Measurements from ENCODE around the gene FOXQ1.

DNA sequence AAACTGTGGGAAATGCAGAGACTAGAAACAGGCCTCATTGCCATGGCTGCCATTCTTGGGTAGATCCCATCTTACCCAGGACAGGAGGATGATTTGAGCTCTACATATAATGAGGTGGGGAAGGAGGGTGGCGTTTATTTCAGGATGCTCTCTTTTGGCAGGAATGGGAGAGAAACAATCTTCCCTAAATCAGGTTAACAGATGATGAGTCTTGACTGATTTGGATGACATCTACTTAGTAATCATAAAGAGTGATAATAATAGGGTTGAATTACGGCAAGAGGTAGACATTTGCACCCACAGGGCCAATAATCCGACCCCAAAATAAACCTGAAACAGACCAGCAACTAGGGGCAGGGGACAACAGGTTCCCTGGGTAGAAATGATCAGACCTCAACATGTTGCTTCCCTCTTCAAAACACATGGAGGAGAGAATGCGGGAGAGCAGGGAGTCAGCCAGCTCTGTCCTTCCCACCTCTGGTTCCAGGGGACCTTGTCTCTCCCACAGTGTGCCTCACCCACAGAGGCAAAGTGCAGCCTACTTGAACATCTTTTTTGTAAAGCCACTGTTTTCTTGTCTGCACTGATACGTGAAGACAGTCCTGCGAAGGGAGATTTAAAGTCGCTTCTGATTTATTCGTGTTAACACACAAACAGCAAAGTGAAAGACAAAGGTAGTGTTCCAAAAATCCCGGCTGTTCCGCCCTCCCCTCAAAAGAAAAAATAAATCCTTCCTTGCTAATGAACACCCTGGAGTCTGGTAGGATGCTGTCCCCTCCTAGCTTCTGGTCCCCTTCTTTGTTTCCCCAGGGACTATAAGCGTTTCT lies 3.9 kb downstream of the FOXQ1 start:
- TF ChIP-seq SMARCA5 (IDR thresholded peaks at IDR 0.05): no peak
- no peak for TF ChIP-seq EZH2 (IDR thresholded peaks at IDR 0.05; ENCODE audit: borderline replicate concordance, control insufficient read depth, low read depth, low read length)
- TF ChIP-seq SIN3A (IDR thresholded peaks at IDR 0.05; ENCODE audit: low read depth, low read length): no peak
- no peak for TF ChIP-seq ZNF384 (IDR thresholded peaks at IDR 0.05; ENCODE audit: borderline replicate concordance, low read depth, low read length)
- TF ChIP-seq CHD4 (IDR thresholded peaks at IDR 0.05): no peak
- TF ChIP-seq CTCF (IDR thresholded peaks at IDR 0.05 in 2 of 3, conservative IDR thresholded peaks at IDR 0.05 in 1 of 3; ENCODE audit: control insufficient read depth in 2 of 3, extremely low read depth in 1 of 3, insufficient read depth in 1 of 3, low read depth in 3 of 3, low read length in 3 of 3): no peak
- TF ChIP-seq ZNF274 (IDR thresholded peaks at IDR 0.05; ENCODE audit: insufficient read depth, insufficient read length): no peak
- TF ChIP-seq TCF12 (IDR thresholded peaks at IDR 0.05; ENCODE audit: low read depth, low read length): no peak
- no peak for TF ChIP-seq ZNF207 (IDR thresholded peaks at IDR 0.05; ENCODE audit: borderline replicate concordance)
- TF ChIP-seq SIX5 (IDR thresholded peaks at IDR 0.05; ENCODE audit: low read depth, low read length, severe bottlenecking): no peak
- TF ChIP-seq, protein P1, sequence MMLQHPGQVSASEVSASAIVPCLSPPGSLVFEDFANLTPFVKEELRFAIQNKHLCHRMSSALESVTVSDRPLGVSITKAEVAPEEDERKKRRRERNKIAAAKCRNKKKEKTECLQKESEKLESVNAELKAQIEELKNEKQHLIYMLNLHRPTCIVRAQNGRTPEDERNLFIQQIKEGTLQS (IDR thresholded peaks at IDR 0.05; ENCODE audit: borderline replicate concordance, extremely low read depth, low read depth, low read length): no peak
